H1 (cell line): ENCODE data around the gene IL36RN. TPM values are rescaled to one million over a fixed set of nuclear protein-coding genes. Genes with fewer than 3 reads are reported as not detected.

ENCODE experiments used
- ASH2L ChIP-seq: fragments of 200-600, 300-600 bp; sonication (generic); IDR thresholded peaks from one replicate; pipeline ENCODE4 v1.7.1; 2017; ENCODE audit warnings: low read length
- ATF3 ChIP-seq: IDR thresholded peaks from 2 replicates; pipeline ENCODE4 v1.6.1; 2011; ENCODE audit warnings: low read depth, mild to moderate bottlenecking, low read length; ENCODE audit not compliant: insufficient read depth
- CHD1 ChIP-seq: IDR thresholded peaks from 2 replicates; pipeline ENCODE4 v1.6.1; 2012; ENCODE audit warnings: low read depth, low read length, improper control_type of control experiment
- CHD7 ChIP-seq: fragments of 300-600 bp; sonication (generic); IDR thresholded peaks from 2 replicates; pipeline ENCODE4 v1.7.1; 2012; ENCODE audit warnings: low read length, moderate library complexity, mild to moderate bottlenecking, inconsistent platforms; ENCODE audit not compliant: insufficient replicate concordance
- EP300 ChIP-seq, 2 experiments: IDR thresholded peaks; 1 replicate in 1 of 2; 2 replicates in 1 of 2; pipeline ENCODE4 v1.6.1; 2011 to 2012; ENCODE audit warnings: low read depth in 2 of 2, low read length in 2 of 2, mild to moderate bottlenecking in 2 of 2, borderline replicate concordance in 1 of 2, inconsistent platforms in 1 of 2, moderate library complexity in 1 of 2
- EZH2 ChIP-seq: fragments of 200-600 bp; sonication (generic); IDR thresholded peaks from 2 replicates; pipeline ENCODE4 v1.7.1; 2012; ENCODE audit warnings: low read depth, mild to moderate bottlenecking, moderate library complexity, low read length, inconsistent platforms; ENCODE audit not compliant: severe bottlenecking
- HDAC2 ChIP-seq, 2 experiments: fragments of 300-600 bp in 1 of 2; sonication (generic) in 1 of 2; IDR thresholded peaks; 2 replicates each; pipeline ENCODE4 v1.6.1; 2011 to 2012; ENCODE audit warnings: low read depth in 2 of 2, low read length in 2 of 2, mild to moderate bottlenecking in 2 of 2, moderate library complexity in 2 of 2, borderline replicate concordance in 1 of 2, inconsistent platforms in 1 of 2
- HDAC6 ChIP-seq: IDR thresholded peaks from one replicate; pipeline ENCODE4 v1.7.1; 2012; ENCODE audit warnings: low read depth, mild to moderate bottlenecking, inconsistent platforms, low read length, moderate library complexity
- POLR2AphosphoS5 ChIP-seq: IDR thresholded peaks from 2 replicates; pipeline ENCODE4 v1.6.1; 2011; ENCODE audit warnings: low read depth, low read length
- polyA plus RNA-seq, 7 experiments: library from polyadenylated mRNA; depleted of rRNA in 3 of 7; stranded (reverse) in 5 of 7; unstranded in 2 of 7; fragments of >200 nt in 5 of 7; fragments of 200-250 nt in 2 of 7; gene quantifications; 1 replicate in 5 of 7; 2 replicates in 1 of 7; 4 replicates in 1 of 7; pipeline versions ENCODE4 v1.2.1 to v1.2.3, GENCODE V29; 2011 to 2013; ENCODE audit warnings: missing spikeins in 2 of 7, mixed read lengths in 2 of 7
- total RNA-seq: library from RNA; stranded (reverse); fragmentation: NEBNext Ultra II Directional; extraction: Animal tissue kit (Norgen Biotek cat#: 25700); gene quantifications from 2 replicates; pipeline ENCODE4 v1.2.1, GENCODE V29; 2021

The IL36RN gene
- total and polyA plus RNA-seq, 2 of the 8 experiments (the other 6 are each of a cell fraction or from before 2014, with no cell fraction given): not detected

- TF ChIP-seq CHD7: no peak
- TF ChIP-seq HDAC6: no peak
- TF ChIP-seq POLR2AphosphoS5: no peak
- no peak for TF ChIP-seq EP300 (IDR thresholded peaks at IDR 0.05; ENCODE audit: borderline replicate concordance in 1 of 2, low read depth in 2 of 2, low read length in 2 of 2)
- no peak for TF ChIP-seq CHD1
- no peak for TF ChIP-seq HDAC2 (IDR thresholded peaks at IDR 0.05; ENCODE audit: borderline replicate concordance in 1 of 2, low read depth in 2 of 2, low read length in 2 of 2)
- no peak for TF ChIP-seq EZH2
- no peak for TF ChIP-seq ASH2L
- no peak for TF ChIP-seq ATF3
- TF ChIP-seq, all 59 proteins: peak for 0
Observed at GRCh38 chr2:113102133-113102532, 43.1 kb downstream of the IL36RN start (continued).
